ENCODE data around the gene TMEM191B.
"Not testable (repeated sequence)": the region's sequence is repeated elsewhere in the genome, so short reads cannot be mapped to it uniquely, and the experiment has no call there.

TMEM191B gene

GRCh38 chr22:18534315-18534714 lies 6.7 kb downstream of the TMEM191B start:
- not testable (repeated sequence) for H3K9me3 ChIP-seq (replicated peaks; ENCODE audit: low read length); H3K4me2 ChIP-seq (ENCODE audit: low read length); H3K27me3 ChIP-seq (ENCODE audit: control insufficient read depth, insufficient read depth, low read length); H3K4me1 ChIP-seq (ENCODE audit: control insufficient read depth, insufficient read depth, low read length); H3K4me3 ChIP-seq (ENCODE audit: low read length); H3K9ac ChIP-seq (ENCODE audit: low read depth, low read length); H3K36me3 ChIP-seq (ENCODE audit: insufficient read depth, low read length)

- not testable (repeated sequence) for H3K4me1 ChIP-seq (ENCODE audit: control insufficient read depth, insufficient read depth, low read length); H3K9ac ChIP-seq (ENCODE audit: low read depth, low read length); H3K4me3 ChIP-seq (ENCODE audit: low read length); H3K4me2 ChIP-seq (ENCODE audit: low read length); H3K9me3 ChIP-seq (replicated peaks; ENCODE audit: low read length); H3K27me3 ChIP-seq (ENCODE audit: control insufficient read depth, insufficient read depth, low read length); H3K36me3 ChIP-seq (ENCODE audit: insufficient read depth, low read length)
Measured at GRCh38 chr22:18539994-18540393, 12.4 kb downstream of the TMEM191B start.

GRCh38 chr22:18543400-18543799 lies 15.8 kb downstream of the TMEM191B start:
- H3K4me3 ChIP-seq (ENCODE audit: low read length); H3K4me1 ChIP-seq (ENCODE audit: control insufficient read depth, insufficient read depth, low read length); H3K36me3 ChIP-seq (ENCODE audit: insufficient read depth, low read length); H3K9me3 ChIP-seq (replicated peaks; ENCODE audit: low read length); H3K4me2 ChIP-seq (ENCODE audit: low read length); H3K9ac ChIP-seq (ENCODE audit: low read depth, low read length); H3K27me3 ChIP-seq (ENCODE audit: control insufficient read depth, insufficient read depth, low read length): not testable (repeated sequence)

GRCh38 chr22:18544615-18545014 lies 17.0 kb downstream of the TMEM191B start:
- H3K4me2 ChIP-seq (ENCODE audit: low read length); H3K4me3 ChIP-seq (ENCODE audit: low read length); H3K36me3 ChIP-seq (ENCODE audit: insufficient read depth, low read length); H3K27me3 ChIP-seq (ENCODE audit: control insufficient read depth, insufficient read depth, low read length); H3K9ac ChIP-seq (ENCODE audit: low read depth, low read length); H3K4me1 ChIP-seq (ENCODE audit: control insufficient read depth, insufficient read depth, low read length); H3K9me3 ChIP-seq (replicated peaks; ENCODE audit: low read length): not testable (repeated sequence)

GRCh38 chr22:18549458-18550179 lies 22.0 kb downstream of the TMEM191B start:
- H3K4me3 ChIP-seq (ENCODE audit: low read length); H3K9me3 ChIP-seq (replicated peaks; ENCODE audit: low read length); H3K27me3 ChIP-seq (ENCODE audit: control insufficient read depth, insufficient read depth, low read length); H3K9ac ChIP-seq (ENCODE audit: low read depth, low read length); H3K4me2 ChIP-seq (ENCODE audit: low read length); H3K36me3 ChIP-seq (ENCODE audit: insufficient read depth, low read length); H3K4me1 ChIP-seq (ENCODE audit: control insufficient read depth, insufficient read depth, low read length): not testable (repeated sequence)

GRCh38 chr22:18551046-18551445 lies 23.4 kb downstream of the TMEM191B start:
- H3K27me3 ChIP-seq (ENCODE audit: control insufficient read depth, insufficient read depth, low read length); H3K4me3 ChIP-seq (ENCODE audit: low read length); H3K4me1 ChIP-seq (ENCODE audit: control insufficient read depth, insufficient read depth, low read length); H3K9ac ChIP-seq (ENCODE audit: low read depth, low read length); H3K9me3 ChIP-seq (replicated peaks; ENCODE audit: low read length); H3K36me3 ChIP-seq (ENCODE audit: insufficient read depth, low read length); H3K4me2 ChIP-seq (ENCODE audit: low read length): not testable (repeated sequence)

- not testable (repeated sequence) for H3K36me3 ChIP-seq (ENCODE audit: insufficient read depth, low read length); H3K4me1 ChIP-seq (ENCODE audit: control insufficient read depth, insufficient read depth, low read length); H3K27me3 ChIP-seq (ENCODE audit: control insufficient read depth, insufficient read depth, low read length); H3K9ac ChIP-seq (ENCODE audit: low read depth, low read length); H3K4me3 ChIP-seq (ENCODE audit: low read length); H3K9me3 ChIP-seq (replicated peaks; ENCODE audit: low read length); H3K4me2 ChIP-seq (ENCODE audit: low read length)
Measured at GRCh38 chr22:18552839-18553597, 25.4 kb downstream of the TMEM191B start.

- H3K36me3 ChIP-seq (ENCODE audit: insufficient read depth, low read length); H3K27me3 ChIP-seq (ENCODE audit: control insufficient read depth, insufficient read depth, low read length); H3K4me3 ChIP-seq (ENCODE audit: low read length); H3K4me1 ChIP-seq (ENCODE audit: control insufficient read depth, insufficient read depth, low read length); H3K9ac ChIP-seq (ENCODE audit: low read depth, low read length); H3K9me3 ChIP-seq (replicated peaks; ENCODE audit: low read length); H3K4me2 ChIP-seq (ENCODE audit: low read length): not testable (repeated sequence)
Measured at GRCh38 chr22:18554280-18555256, 27.0 kb downstream of the TMEM191B start.

- H3K9ac ChIP-seq (ENCODE audit: low read depth, low read length); H3K27me3 ChIP-seq (ENCODE audit: control insufficient read depth, insufficient read depth, low read length); H3K4me3 ChIP-seq (ENCODE audit: low read length); H3K4me2 ChIP-seq (ENCODE audit: low read length); H3K36me3 ChIP-seq (ENCODE audit: insufficient read depth, low read length); H3K4me1 ChIP-seq (ENCODE audit: control insufficient read depth, insufficient read depth, low read length); H3K9me3 ChIP-seq (replicated peaks; ENCODE audit: low read length): not testable (repeated sequence)
Measured at GRCh38 chr22:18558516-18558915, 30.9 kb downstream of the TMEM191B start.

- not testable (repeated sequence) for H3K9ac ChIP-seq (ENCODE audit: low read depth, low read length); H3K4me1 ChIP-seq (ENCODE audit: control insufficient read depth, insufficient read depth, low read length); H3K4me2 ChIP-seq (ENCODE audit: low read length); H3K9me3 ChIP-seq (replicated peaks; ENCODE audit: low read length); H3K4me3 ChIP-seq (ENCODE audit: low read length); H3K36me3 ChIP-seq (ENCODE audit: insufficient read depth, low read length); H3K27me3 ChIP-seq (ENCODE audit: control insufficient read depth, insufficient read depth, low read length)
Measured at GRCh38 chr22:18558939-18559338, 31.3 kb downstream of the TMEM191B start.

- not testable (repeated sequence) for H3K9ac ChIP-seq (ENCODE audit: low read depth, low read length); H3K4me1 ChIP-seq (ENCODE audit: control insufficient read depth, insufficient read depth, low read length); H3K9me3 ChIP-seq (replicated peaks; ENCODE audit: low read length); H3K36me3 ChIP-seq (ENCODE audit: insufficient read depth, low read length); H3K27me3 ChIP-seq (ENCODE audit: control insufficient read depth, insufficient read depth, low read length); H3K4me3 ChIP-seq (ENCODE audit: low read length); H3K4me2 ChIP-seq (ENCODE audit: low read length)
Measured at GRCh38 chr22:18560099-18560974, 32.7 kb downstream of the TMEM191B start.
